IPS-18a (cell line): ENCODE measurements around the gene SAFB.

ENCODE experiments used
- H3K27ac ChIP-seq: one replicate; pipeline ENCODE4 v1.5.1; 2013; ENCODE audit warnings: low read length
- H3K27me3 ChIP-seq: one replicate; pipeline ENCODE4 v1.6.1; 2013; ENCODE audit warnings: mild to moderate bottlenecking, low read length; ENCODE audit not compliant: control insufficient read depth, insufficient read depth
- H3K36me3 ChIP-seq: one replicate; pipeline ENCODE4 v1.6.1; 2013; ENCODE audit warnings: low read depth, low read length; ENCODE audit not compliant: control insufficient read depth
- H3K4me1 ChIP-seq: one replicate; pipeline ENCODE4 v1.6.1; 2013; ENCODE audit warnings: low read depth, low read length; ENCODE audit not compliant: control insufficient read depth
- H3K4me3 ChIP-seq: one replicate; pipeline ENCODE4 v1.5.1; 2013; ENCODE audit warnings: low read length
- H3K9ac ChIP-seq: one replicate; pipeline ENCODE4 v1.6.1; 2013; ENCODE audit warnings: mild to moderate bottlenecking, low read length, moderate library complexity
- H3K9me3 ChIP-seq: one replicate; pipeline ENCODE4 v1.6.1; 2013; ENCODE audit warnings: low read depth, low read length; ENCODE audit not compliant: control insufficient read depth

The SAFB gene

DNA sequence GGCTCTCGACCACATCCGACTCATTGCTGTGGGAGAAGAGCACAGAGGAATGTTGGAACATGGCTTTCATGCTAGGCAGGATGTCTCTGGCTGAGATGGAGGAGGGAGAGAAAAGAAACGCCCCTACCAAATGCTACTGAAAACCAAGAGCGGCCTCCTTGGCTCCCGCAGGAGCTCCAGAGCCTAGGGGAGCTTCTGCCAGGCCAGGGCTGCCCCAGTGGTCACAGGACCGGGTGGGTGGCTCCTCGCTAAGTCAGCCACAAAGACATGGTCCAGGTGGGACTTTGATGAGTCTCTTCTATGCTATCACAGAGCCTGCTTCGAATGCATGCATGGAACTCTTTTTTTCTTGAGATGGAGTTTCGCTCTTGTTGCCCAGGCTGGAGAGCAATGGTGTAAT lies 90.3 kb downstream of the SAFB start:
- Histone ChIP-seq H3K9me3 (no peaks in the 10 kb centered on the region), H3K27me3 (no peaks in the 10 kb centered on the region), H3K9ac (no peak overlapping the region), H3K4me1 (no peaks in the 10 kb centered on the region), H3K36me3 (peaks cover 50% of the 10 kb centered on the region), H3K4me3 (no peak overlapping the region), H3K27ac (no peak overlapping the region)

DNA sequence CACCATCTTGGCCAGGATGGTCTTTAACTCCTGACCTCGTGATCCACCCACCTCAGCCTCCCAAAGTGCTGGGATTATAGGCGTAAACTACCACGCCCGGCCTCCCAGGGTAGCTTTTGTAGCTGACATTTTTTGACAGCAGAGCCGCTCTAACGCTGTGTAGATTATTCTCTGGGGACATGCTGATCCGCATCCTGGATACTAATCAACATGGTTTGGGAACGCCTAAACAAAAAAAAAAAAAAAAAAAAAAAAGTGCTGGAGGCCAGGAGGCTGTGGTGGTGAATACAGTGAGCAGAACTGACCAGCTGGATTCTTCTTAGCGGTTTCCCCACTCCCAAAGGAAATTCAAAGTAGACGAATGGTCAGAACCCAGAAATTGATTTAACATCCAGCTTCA lies 91.9 kb downstream of the SAFB start:
- H3K4me1 ChIP-seq, result peaks cover 6% of the 10 kb centered on the region
- no peak overlapping the region for H3K9ac ChIP-seq
- no peak overlapping the region for H3K4me3 ChIP-seq
- no peaks in the 10 kb centered on the region for H3K27me3 ChIP-seq
- no peak overlapping the region for H3K27ac ChIP-seq
- H3K9me3 ChIP-seq, result no peaks in the 10 kb centered on the region
- H3K36me3 ChIP-seq, result peaks cover 45% of the 10 kb centered on the region

DNA sequence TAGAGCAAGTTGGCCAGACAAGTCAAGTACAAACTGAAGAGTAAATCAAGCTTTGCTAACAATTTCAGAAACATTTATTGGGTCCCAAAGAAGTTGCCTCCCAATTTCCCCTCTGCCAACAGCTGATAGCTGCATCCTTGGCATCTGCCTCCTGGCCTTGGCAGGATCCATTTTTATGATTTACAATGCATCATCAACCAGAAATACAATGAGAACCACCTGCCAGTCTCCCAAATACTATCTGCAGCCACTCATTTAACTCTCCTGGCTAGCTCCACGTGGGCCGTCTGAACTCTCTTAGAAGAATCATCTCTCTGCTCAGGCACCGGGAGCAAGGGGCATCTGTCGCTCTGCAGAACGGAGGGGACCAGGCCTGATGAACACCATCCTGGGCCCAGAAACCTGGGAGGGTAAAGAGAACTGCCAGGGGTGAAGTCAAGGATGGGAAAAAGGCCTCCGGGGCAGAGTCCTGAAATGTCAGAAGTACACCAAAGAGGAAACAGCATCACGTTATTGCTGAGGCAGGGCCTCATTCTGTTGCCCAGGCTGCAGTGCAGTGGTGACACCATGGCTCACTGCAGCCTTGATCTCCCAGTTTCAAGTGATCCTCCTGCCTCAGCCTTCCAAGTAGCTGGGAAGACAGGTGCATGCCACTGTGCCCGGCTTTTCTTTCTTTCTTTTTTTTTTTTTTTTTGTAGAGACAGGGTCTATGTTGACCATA lies 94.5 kb downstream of the SAFB start:
- peaks cover 6% of the 10 kb centered on the region for H3K4me1 ChIP-seq
- H3K27me3 ChIP-seq, result no peaks in the 10 kb centered on the region
- no peak overlapping the region for H3K4me3 ChIP-seq
- peaks cover 22% of the 10 kb centered on the region for H3K36me3 ChIP-seq
- H3K9ac ChIP-seq, result no peak overlapping the region
- H3K27ac ChIP-seq, result no peak overlapping the region
- no peaks in the 10 kb centered on the region for H3K9me3 ChIP-seq
